GM23338 (cell line): Measurements from ENCODE around the gene PCSK6.

Experiments used
- CREB1 ChIP-seq: fragments of 250-450 bp; sonication (Bioruptor Pico); IDR thresholded peaks from 2 replicates; pipeline ENCODE4 v1.5.0; 2020; ENCODE audit warnings: low read depth, mild to moderate bottlenecking, moderate library complexity
- CTCF ChIP-seq, 2 experiments: fragments of 200-600 bp in 1 of 2; sonication (generic) in 1 of 2; conservative IDR thresholded peaks; 2 replicates each; pipeline versions ENCODE4 v1.5.1 to v1.6.1; 2016 to 2017; ENCODE audit warnings: antibody characterized with exemption in 2 of 2, low read depth in 2 of 2, mild to moderate bottlenecking in 2 of 2, moderate library complexity in 1 of 2
- ETS1 ChIP-seq: IDR thresholded peaks from 2 replicates; pipeline ENCODE4 v1.6.1; 2016; ENCODE audit warnings: antibody characterized with exemption
- EZH2 ChIP-seq: fragments of 200-600 bp; sonication (generic); IDR thresholded peaks from one replicate; pipeline ENCODE4 v1.8.0; 2017; ENCODE audit warnings: antibody characterized with exemption, mild to moderate bottlenecking, low read depth; ENCODE audit not compliant: unreplicated experiment
- EZH2phosphoT487 ChIP-seq: fragments of 200-600 bp; sonication (generic); IDR thresholded peaks from one replicate; pipeline ENCODE4 v1.8.1; 2018; ENCODE audit warnings: antibody characterized with exemption; ENCODE audit not compliant: unreplicated experiment
- JUNB ChIP-seq: IDR thresholded peaks from one replicate; pipeline ENCODE4 v1.6.1; 2016; ENCODE audit warnings: antibody characterized with exemption; ENCODE audit not compliant: unreplicated experiment
- NANOG ChIP-seq: IDR thresholded peaks from 2 replicates; pipeline ENCODE4 v1.6.1; 2016; ENCODE audit warnings: antibody characterized with exemption, borderline replicate concordance
- POLR2AphosphoS5 ChIP-seq: IDR thresholded peaks from 2 replicates; pipeline ENCODE4 v1.6.1; 2016; ENCODE audit warnings: antibody characterized with exemption, low read depth
- STAT1 ChIP-seq: IDR thresholded peaks from one replicate; pipeline ENCODE4 v1.6.1; 2016; ENCODE audit warnings: antibody characterized with exemption; ENCODE audit not compliant: unreplicated experiment
- ZNF114 ChIP-seq: fragments of 250-450 bp; sonication (Bioruptor Pico); IDR thresholded peaks from 2 replicates; pipeline ENCODE4 v1.5.0; 2020; ENCODE audit warnings: mild to moderate bottlenecking, moderate library complexity
- ZNF331 ChIP-seq: fragments of 250-450 bp; sonication (Bioruptor Pico); IDR thresholded peaks from 2 replicates; pipeline ENCODE4 v1.5.0; 2020; ENCODE audit warnings: low read depth, mild to moderate bottlenecking, moderate library complexity
- ZNF462 ChIP-seq: fragments of 250-450 bp; sonication (Bioruptor Pico); IDR thresholded peaks from 2 replicates; pipeline ENCODE4 v1.5.0; 2020; ENCODE audit warnings: mild to moderate bottlenecking, moderate library complexity
- TF ChIP-seq, protein P1 (sequence below): IDR thresholded peaks from one replicate; pipeline ENCODE4 v1.6.1; 2018; ENCODE audit warnings: antibody characterized with exemption; ENCODE audit not compliant: unreplicated experiment

DNA sequence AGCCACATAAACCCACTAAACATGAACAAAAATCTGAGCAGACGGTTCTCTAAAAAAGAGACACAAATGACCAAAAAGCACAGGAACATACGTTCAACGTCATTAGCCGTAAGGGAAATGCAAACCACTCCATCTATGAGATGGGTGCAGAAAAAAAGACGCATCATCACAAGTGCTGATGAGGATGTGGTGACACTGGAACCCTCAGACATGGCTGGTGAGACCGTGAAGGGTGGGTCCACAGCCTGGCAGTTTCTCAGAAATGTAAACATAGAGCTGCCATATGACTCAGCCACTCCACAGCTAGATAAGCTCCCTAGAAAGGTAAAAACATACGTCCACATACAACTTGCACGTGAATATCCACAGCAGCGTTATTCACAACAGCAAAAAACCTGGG, 23.3 kb downstream of the PCSK6 start:
- TF ChIP-seq EZH2 (no peak), CTCF (conservative IDR thresholded peaks at IDR 0.05; ENCODE audit: low read depth in 2 of 2) (no peak), POLR2AphosphoS5 (no peak), STAT1 (no peak), EZH2phosphoT487 (no peak), ETS1 (no peak), JUNB (no peak), NANOG (no peak), CREB1 (no peak), ZNF114 (CRISPR knock-in tag) (no peak), ZNF331 (CRISPR knock-in tag) (no peak), ZNF462 (no peak)
- TF ChIP-seq, protein P1, sequence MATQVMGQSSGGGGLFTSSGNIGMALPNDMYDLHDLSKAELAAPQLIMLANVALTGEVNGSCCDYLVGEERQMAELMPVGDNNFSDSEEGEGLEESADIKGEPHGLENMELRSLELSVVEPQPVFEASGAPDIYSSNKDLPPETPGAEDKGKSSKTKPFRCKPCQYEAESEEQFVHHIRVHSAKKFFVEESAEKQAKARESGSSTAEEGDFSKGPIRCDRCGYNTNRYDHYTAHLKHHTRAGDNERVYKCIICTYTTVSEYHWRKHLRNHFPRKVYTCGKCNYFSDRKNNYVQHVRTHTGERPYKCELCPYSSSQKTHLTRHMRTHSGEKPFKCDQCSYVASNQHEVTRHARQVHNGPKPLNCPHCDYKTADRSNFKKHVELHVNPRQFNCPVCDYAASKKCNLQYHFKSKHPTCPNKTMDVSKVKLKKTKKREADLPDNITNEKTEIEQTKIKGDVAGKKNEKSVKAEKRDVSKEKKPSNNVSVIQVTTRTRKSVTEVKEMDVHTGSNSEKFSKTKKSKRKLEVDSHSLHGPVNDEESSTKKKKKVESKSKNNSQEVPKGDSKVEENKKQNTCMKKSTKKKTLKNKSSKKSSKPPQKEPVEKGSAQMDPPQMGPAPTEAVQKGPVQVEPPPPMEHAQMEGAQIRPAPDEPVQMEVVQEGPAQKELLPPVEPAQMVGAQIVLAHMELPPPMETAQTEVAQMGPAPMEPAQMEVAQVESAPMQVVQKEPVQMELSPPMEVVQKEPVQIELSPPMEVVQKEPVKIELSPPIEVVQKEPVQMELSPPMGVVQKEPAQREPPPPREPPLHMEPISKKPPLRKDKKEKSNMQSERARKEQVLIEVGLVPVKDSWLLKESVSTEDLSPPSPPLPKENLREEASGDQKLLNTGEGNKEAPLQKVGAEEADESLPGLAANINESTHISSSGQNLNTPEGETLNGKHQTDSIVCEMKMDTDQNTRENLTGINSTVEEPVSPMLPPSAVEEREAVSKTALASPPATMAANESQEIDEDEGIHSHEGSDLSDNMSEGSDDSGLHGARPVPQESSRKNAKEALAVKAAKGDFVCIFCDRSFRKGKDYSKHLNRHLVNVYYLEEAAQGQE: no peak
